Ecto neural progenitor cell (in vitro differentiated cells): ENCODE measurements around the gene CD69.
"Not testable (repeated sequence)": the region's sequence is repeated elsewhere in the genome, so short reads cannot be mapped to it uniquely, and the experiment has no call there.

Experiments used
- DNase-seq: peaks from one replicate; pipeline ENCODE4 v3.0.0-alpha.2; 2018; ENCODE audit warnings: low spot score

Gene CD69

DNA sequence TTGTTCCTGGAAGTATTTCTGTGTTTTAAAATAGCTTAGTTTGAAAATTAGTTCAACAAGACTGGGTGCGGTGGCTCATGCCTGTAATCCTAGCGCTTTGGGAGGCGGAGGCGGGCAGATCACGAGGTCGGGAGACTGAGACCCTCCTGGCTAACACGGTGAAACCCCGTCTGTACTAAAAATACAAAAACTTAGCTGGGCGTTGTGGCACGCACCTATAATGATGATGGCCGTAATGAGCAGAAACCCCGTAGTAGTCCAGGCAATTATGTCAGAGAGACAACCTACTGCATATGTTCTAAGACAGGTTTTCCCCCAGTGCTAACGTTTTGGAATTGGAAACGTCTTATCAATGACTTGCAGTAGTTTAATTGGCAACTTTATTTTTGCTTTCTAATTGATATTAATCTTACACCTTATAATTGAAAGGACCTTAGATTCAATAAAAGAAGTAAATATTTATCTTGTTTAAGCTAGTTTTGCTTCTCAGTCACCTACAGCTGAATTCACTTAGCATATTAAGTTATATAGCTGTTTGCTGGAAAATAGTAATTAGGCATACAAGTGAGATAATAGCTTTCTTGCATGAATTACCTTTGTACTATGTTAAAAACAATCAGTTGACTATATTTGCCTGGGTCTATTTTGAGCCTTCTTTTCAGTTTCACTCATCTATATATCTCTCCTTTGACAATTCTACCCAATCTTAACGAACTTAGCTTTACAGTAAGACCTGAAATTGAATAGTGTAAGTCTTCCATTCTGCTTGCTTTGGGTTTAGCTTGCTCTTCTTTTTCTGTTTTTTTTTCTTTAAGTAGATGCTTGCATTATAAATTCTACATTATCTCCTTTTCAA is 43.4 kb downstream of the CD69 start:
- DNase-seq: no peak

DNA sequence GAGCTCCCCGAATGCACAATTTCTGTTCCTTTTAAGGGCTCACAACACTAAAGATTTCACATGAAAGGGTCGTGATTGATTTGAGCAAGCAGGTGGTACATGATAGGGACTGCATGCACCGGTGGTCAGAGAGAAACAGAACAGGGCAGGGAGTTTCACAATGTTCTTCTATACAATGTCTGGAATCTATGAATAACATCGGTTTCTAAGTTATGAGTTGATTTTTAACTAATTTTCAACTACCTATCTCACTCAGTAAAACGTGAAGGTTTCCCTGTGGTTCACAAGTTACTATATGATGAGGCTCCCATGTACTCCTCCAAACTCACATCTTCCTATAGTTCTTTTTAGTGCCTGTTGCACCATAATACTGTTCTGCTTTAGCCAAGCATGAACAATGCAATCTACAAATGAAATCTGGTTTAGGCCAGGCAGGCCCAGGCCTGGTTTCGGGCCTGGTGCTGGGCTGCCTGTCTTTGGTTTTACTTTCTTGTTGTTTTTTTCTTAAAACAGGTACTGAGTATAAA is 47.6 kb downstream of the CD69 start:
- not testable (repeated sequence) for DNase-seq

- no peak for DNase-seq
These were observed 49.0 kb downstream of the CD69 start for GRCh38 chr12:9711664-9712063.

- DNase-seq: no peak
These were observed 49.9 kb downstream of the CD69 start for GRCh38 chr12:9710584-9711375.

DNA sequence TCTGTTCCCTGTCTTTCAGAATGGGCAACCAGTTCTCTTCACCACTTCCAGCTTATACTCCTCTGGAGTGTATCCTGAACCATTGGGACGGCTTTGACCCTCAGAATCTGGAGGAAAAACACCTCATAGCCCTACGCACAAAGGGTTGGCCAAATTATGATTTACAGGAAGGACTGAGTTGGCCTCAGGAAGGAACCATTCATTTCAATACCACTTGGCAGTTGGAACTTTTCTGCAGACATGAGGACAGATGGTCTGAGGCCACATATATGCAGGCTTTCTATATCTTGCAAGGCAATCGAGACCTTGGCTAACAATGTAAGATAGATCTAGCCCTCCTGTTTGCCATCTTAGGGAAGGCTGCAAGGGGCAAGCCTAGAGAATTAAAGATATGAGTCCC is 51.8 kb downstream of the CD69 start:
- DNase-seq: no peak

DNA sequence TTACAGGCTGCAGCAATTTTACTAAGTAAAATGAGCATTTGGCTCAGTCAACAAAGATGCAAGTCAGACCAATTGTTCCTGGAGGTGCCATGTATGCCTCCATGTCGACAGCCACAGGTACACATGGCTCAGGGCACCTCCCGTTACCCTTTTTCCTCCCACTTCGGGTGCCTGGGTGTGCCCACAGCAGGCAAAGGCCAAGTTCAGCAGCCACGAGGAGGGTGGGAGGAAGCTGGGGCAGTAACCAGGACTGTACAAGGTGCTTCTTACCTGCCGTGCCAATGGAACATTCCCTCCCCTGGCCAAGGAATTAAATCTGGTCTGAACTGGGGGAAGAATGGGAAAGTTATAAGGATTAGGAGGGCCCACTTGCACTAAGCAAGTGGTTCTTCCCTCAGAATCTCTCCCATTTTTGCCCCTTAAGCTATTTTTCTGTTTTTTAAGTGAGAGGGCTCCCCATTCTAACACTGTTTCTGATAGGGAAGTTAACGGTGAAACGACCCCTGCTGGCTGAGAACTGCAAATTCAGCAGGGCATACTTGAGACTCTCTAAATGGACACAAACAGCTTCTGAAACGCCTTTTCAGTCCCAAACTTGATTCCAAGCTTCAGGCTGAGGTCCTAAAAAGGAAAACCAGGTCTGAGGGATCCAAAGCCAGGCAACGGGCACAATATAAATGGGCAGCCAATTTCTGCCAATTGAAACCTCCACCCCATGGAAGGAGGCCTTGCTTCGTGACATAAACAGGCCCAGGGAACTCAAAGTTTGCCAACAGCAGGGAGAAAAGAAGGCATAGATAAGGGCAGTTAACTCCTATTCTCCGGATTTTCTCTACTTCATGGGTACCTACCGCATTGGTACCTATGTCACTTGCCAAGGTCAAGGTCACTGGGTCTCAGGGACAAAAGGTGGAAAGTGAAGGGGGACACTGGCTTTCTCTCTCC is 52.6 kb downstream of the CD69 start:
- peak; percentile 67 for DNase-seq

GRCh38 chr12:9707356-9707755 is 53.3 kb downstream of the CD69 start:
- no peak for DNase-seq

GRCh38 chr12:9706086-9706685 is 54.5 kb downstream of the CD69 start:
- DNase-seq: no peak

- not testable (repeated sequence) for DNase-seq
These were observed 56.1 kb downstream of the CD69 start for GRCh38 chr12:9704561-9704960.
